HL-60 (cell line): ENCODE results near the gene ATP1B3.
"Not testable (repeated sequence)": the region's sequence is repeated elsewhere in the genome, so short reads cannot be mapped to it uniquely, and the experiment has no call there.

Experiments
- DNase-seq, 2 experiments: peaks; one replicate each; pipeline ENCODE4 v3.0.0-alpha.2; 2010 to 2020; ENCODE audit warnings: low read depth in 1 of 2, low spot score in 1 of 2
- H3K27ac ChIP-seq: fragments of 250-450 bp; sonication (Bioruptor Pico); replicated peaks from 2 replicates; pipeline ENCODE4 v1.5.1; 2020; ENCODE audit warnings: mild to moderate bottlenecking, moderate library complexity
- H3K27me3 ChIP-seq: fragments of 250-450 bp; sonication (Bioruptor Pico); 2 replicates; pipeline ENCODE4 v1.5.1; 2021; ENCODE audit warnings: mild to moderate bottlenecking, moderate library complexity; ENCODE audit not compliant: insufficient read depth, poor library complexity, severe bottlenecking
- H3K4me3 ChIP-seq: replicated peaks from 2 replicates; pipeline ENCODE4 v1.5.1; 2011; ENCODE audit warnings: mild to moderate bottlenecking, control low read depth, low read length; ENCODE audit not compliant: insufficient read depth
- CTCF ChIP-seq: IDR thresholded peaks from one replicate; pipeline ENCODE4 v1.5.1; 2011; ENCODE audit warnings: low read length, control low read depth, inconsistent platforms; ENCODE audit not compliant: insufficient read depth
- GABPA ChIP-seq: IDR thresholded peaks from 2 replicates; pipeline ENCODE4 v1.6.1; 2012; ENCODE audit warnings: low read depth
- POLR2AphosphoS5 ChIP-seq: IDR thresholded peaks from 2 replicates; pipeline ENCODE4 v1.6.1; 2012; ENCODE audit warnings: low read depth
- REST ChIP-seq: IDR thresholded peaks from 2 replicates; pipeline ENCODE4 v1.6.1; 2012; ENCODE audit warnings: low read depth; ENCODE audit not compliant: insufficient replicate concordance
- SPI1 ChIP-seq: IDR thresholded peaks from 2 replicates; pipeline ENCODE4 v1.6.1; 2012; ENCODE audit warnings: low read depth, mild to moderate bottlenecking, borderline replicate concordance

The ATP1B3 gene

GRCh38 chr3:141915016-141915415 is 38.6 kb downstream of the ATP1B3 start:
- H3K4me3 ChIP-seq, result no peak overlapping the region
- no peak overlapping the region for H3K27ac ChIP-seq
- no peaks in the 10 kb centered on the region for H3K27me3 ChIP-seq
- no peak for TF ChIP-seq POLR2AphosphoS5
- no peak for TF ChIP-seq REST
- TF ChIP-seq CTCF, result no peak
- no peak for TF ChIP-seq SPI1
- TF ChIP-seq GABPA, result no peak
- DNase-seq, result no peak

- no peak overlapping the region for H3K4me3 ChIP-seq
- no peak for DNase-seq
- TF ChIP-seq REST, result no peak
- no peak for TF ChIP-seq SPI1
- TF ChIP-seq POLR2AphosphoS5, result no peak
- TF ChIP-seq GABPA, result no peak
- TF ChIP-seq CTCF, result no peak
- no peaks in the 10 kb centered on the region for H3K27me3 ChIP-seq
- H3K27ac ChIP-seq, result no peak overlapping the region
Observed at GRCh38 chr3:141915766-141916165, 39.3 kb downstream of the ATP1B3 start.

GRCh38 chr3:141920701-141921100 is 44.3 kb downstream of the ATP1B3 start:
- no peak for DNase-seq
- H3K27me3 ChIP-seq, result no peaks in the 10 kb centered on the region
- no peak overlapping the region for H3K4me3 ChIP-seq
- TF ChIP-seq POLR2AphosphoS5 (no peak), CTCF (no peak), SPI1 (no peak)
- no peak overlapping the region for H3K27ac ChIP-seq

- Histone ChIP-seq H3K4me3 (no peak overlapping the region), H3K27me3 (no peaks in the 10 kb centered on the region), H3K27ac (no peak overlapping the region)
- no peak for TF ChIP-seq POLR2AphosphoS5
- TF ChIP-seq GABPA, result no peak
- TF ChIP-seq REST, result no peak
- TF ChIP-seq CTCF, result no peak
- TF ChIP-seq SPI1, result no peak
- no peak for DNase-seq
Observed at GRCh38 chr3:141921316-141921715, 44.9 kb downstream of the ATP1B3 start.

- H3K27ac ChIP-seq, H3K4me3 ChIP-seq, H3K27me3 ChIP-seq, DNase-seq: not testable (repeated sequence)
Observed at GRCh38 chr3:141925677-141926076, 49.2 kb downstream of the ATP1B3 start.
